AG10803 (cell line): Measurements from ENCODE around the gene DEF6.
"Not testable (repeated sequence)": the region's sequence is repeated elsewhere in the genome, so short reads cannot be mapped to it uniquely, and the experiment has no call there.

Experiments
- DNase-seq: peaks from one replicate; pipeline ENCODE4 v3.0.0; 2010; ENCODE audit warnings: low read depth
- H3K4me3 ChIP-seq: 2 replicates; pipeline ENCODE4 v1.5.1; 2011; ENCODE audit warnings: mild to moderate bottlenecking, low read length, control low read depth
- TF ChIP-seq, protein P1 (sequence below): conservative IDR thresholded peaks from 2 replicates; pipeline ENCODE4 v1.5.1; 2011; ENCODE audit warnings: mild to moderate bottlenecking, low read length, control low read depth, inconsistent platforms

The DEF6 gene

DNA sequence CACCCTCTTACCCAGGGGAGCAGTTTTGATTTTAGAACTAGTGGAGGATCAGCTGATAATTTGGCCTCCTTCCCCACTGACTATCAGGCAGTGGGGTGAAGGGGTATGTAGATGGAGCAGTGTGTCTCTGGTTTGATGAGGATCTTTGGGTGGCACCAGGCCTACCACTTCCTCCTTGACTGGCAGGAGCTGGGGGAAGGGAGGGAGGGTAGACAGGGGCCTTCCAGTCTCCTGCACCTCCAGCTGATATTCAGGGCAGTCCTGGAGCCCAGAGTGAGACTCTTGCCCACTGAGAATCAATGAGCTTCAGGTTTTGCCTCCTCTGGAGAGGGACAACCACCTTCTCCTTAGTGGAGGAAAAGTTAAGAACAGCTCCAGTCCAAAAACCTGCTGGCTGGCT is 3.2 kb downstream of the DEF6 start:
- DNase-seq = no peak
- TF ChIP-seq, protein P1, sequence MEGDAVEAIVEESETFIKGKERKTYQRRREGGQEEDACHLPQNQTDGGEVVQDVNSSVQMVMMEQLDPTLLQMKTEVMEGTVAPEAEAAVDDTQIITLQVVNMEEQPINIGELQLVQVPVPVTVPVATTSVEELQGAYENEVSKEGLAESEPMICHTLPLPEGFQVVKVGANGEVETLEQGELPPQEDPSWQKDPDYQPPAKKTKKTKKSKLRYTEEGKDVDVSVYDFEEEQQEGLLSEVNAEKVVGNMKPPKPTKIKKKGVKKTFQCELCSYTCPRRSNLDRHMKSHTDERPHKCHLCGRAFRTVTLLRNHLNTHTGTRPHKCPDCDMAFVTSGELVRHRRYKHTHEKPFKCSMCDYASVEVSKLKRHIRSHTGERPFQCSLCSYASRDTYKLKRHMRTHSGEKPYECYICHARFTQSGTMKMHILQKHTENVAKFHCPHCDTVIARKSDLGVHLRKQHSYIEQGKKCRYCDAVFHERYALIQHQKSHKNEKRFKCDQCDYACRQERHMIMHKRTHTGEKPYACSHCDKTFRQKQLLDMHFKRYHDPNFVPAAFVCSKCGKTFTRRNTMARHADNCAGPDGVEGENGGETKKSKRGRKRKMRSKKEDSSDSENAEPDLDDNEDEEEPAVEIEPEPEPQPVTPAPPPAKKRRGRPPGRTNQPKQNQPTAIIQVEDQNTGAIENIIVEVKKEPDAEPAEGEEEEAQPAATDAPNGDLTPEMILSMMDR = no peak
- no peak overlapping the region for H3K4me3 ChIP-seq

- DNase-seq = no peak
- H3K4me3 ChIP-seq = no peak overlapping the region
- TF ChIP-seq, protein P1 = no peak
Observed at GRCh38 chr6:35302604-35303241, 5.1 kb downstream of the DEF6 start.

GRCh38 chr6:35304299-35304698 is 6.7 kb downstream of the DEF6 start:
- no peak for DNase-seq
- TF ChIP-seq, protein P1 = no peak
- no peak overlapping the region for H3K4me3 ChIP-seq

DNA sequence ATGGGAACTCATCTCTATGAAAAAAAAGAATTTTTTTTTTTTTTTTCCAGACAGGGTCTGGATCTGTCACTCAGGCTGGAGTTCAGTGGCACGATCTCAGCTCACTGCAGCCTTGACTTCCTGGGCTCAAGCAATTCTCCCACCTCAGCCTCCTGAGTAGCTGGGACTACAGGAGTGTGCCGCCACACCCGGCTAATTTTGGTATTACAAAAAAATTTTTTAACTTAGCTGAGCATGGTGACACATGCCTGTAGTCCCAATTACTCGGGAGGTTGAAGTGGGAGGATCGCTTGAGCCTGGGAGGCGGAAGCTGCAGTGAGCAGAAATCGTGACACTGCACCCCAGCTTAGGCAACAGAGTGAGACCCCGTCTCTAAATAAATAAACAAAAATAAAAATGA is 7.5 kb downstream of the DEF6 start:
- no peak overlapping the region for H3K4me3 ChIP-seq
- TF ChIP-seq, protein P1 = no peak
- DNase-seq = no peak

DNA sequence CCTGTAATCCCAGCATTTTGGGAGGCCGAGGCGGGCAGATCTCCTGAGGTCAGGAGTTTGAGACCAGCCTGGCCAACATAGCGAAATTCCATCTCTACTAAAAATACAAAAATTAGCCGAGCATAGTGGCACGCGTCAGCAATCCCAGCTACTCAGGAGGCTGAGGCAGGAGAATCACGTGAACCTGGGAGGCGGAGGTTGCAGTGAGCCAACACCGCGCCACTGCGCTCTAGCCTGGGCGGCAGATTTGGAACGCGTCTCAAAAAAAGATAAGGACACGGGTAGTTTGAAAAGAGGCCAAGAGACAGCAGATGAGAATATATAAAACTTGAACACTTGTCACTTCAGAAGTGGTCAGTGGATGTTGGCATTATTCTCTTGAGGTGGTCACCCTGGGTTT is 9.5 kb downstream of the DEF6 start:
- not testable (repeated sequence) for H3K4me3 ChIP-seq, DNase-seq

GRCh38 chr6:35308543-35308942 is 10.9 kb downstream of the DEF6 start:
- not testable (repeated sequence) for DNase-seq

GRCh38 chr6:35309611-35310264 is 12.1 kb downstream of the DEF6 start:
- TF ChIP-seq, protein P1 = no peak
- no peak overlapping the region for H3K4me3 ChIP-seq
- DNase-seq = no peak

More at GRCh38 chr6:35308543-35308942, 10.9 kb downstream of the DEF6 start:
- not testable (repeated sequence) for H3K4me3 ChIP-seq

DNA sequence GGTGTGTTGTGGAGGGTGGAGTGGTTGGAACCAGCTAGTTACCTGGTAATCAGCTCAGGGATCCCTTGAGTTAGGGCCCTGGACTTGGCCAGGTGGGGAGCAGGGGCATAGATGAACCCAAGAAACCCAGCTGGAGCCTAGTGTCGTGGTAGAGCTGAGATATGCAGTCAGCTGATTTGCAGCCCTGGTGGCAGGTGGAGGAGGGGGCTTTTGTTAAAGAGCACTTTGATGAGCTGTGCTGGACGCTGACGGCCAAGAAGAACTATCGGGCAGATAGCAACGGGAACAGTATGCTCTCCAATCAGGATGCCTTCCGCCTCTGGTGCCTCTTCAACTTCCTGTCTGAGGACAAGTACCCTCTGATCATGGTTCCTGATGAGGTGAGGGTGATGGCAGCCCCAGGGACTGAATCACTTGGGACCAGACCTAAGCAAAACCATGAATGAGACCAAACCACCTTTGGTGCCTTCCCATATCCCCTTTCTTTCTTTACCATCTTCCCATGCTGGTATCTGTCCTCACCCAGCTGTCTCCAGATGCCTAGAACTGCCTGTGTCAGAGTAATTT is 12.7 kb downstream of the DEF6 start:
- TF ChIP-seq, protein P1 = no peak
- H3K4me3 ChIP-seq = no peak overlapping the region
- DNase-seq = no peak
